Activated naive CD8-positive, alpha-beta T cell treated with anti-CD3 and anti-CD28 coated beads for 36 hours (primary cell): ENCODE data around the gene HTRA2. TPM values are rescaled to one million over a fixed set of nuclear protein-coding genes. Genes with fewer than 3 reads are reported as not detected.

ENCODE experiments used
- DNase-seq: peaks from one replicate; pipeline ENCODE4 v3.0.0; 2021
- H3K27ac Mint-ChIP-seq: one replicate; pipeline ENCODE4 v1.8.0; 2022; ENCODE audit warnings: mild to moderate bottlenecking, moderate library complexity, mixed read lengths
- H3K27me3 Mint-ChIP-seq: one replicate; pipeline ENCODE4 v1.8.0; 2022; ENCODE audit warnings: mild to moderate bottlenecking, mixed read lengths
- H3K36me3 Mint-ChIP-seq: one replicate; pipeline ENCODE4 v1.8.0; 2021; ENCODE audit warnings: mild to moderate bottlenecking, mixed read lengths
- H3K4me1 Mint-ChIP-seq: one replicate; pipeline ENCODE4 v1.8.0; 2021; ENCODE audit warnings: mixed read lengths
- H3K4me3 Mint-ChIP-seq: one replicate; pipeline ENCODE4 v1.8.0; 2022; ENCODE audit warnings: mild to moderate bottlenecking, moderate library complexity, mixed read lengths
- H3K9me3 Mint-ChIP-seq: one replicate; pipeline ENCODE4 v1.8.0; 2022; ENCODE audit warnings: mixed read lengths
- total RNA-seq, 2 experiments: library from RNA; stranded (reverse); gene quantifications; one replicate each; pipeline ENCODE4 v1.2.3, GENCODE V29; 2021

The HTRA2 gene
- total RNA-seq, 2 experiments from 2014 or later = 56.8 to 59.3 TPM

DNA sequence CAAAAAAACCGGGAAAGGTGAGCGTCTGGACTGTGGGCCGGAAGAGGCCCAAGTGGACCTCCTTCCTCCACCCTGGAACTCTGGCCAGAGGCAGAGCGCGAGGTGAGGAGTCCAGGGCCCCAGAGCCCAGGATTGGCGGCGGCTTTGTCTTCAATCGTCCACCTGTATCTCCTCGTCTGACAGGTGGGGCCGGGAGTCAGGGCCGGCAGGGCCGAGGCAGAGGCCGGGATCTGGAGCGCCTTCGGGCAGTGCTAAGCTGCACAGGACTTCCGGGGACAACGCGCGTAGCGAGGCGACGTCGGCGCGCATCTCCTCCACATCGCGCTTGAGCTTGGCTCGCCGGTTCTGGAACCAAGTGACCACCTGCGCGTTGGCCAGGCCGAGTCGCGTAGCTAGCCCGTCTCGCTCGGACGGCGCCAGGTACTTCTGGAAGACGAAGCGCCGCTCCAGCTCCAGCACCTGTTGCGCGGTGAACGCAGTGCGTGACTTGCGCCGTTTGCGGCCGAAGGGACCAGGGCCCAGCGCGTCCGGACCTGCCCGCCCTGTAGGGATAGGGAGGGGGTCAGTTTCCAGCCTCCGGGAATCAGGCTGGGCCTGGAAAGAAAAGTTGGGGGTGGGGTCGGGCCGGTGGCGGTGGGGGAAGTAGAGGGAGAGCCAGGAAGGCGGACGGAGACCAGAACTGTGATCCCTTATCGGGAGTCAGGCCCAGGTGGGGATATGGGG is 31.8 kb upstream of the HTRA2 start:
- peaks cover 10% of the 10 kb centered on the region for H3K36me3 Mint-ChIP-seq
- peak overlapping the region; percentile 73 for H3K4me3 Mint-ChIP-seq
- peaks cover 28% of the 10 kb centered on the region for H3K4me1 Mint-ChIP-seq
- peaks cover 56% of the 10 kb centered on the region for H3K27me3 Mint-ChIP-seq
- DNase-seq = no peak
- H3K27ac Mint-ChIP-seq = no peak overlapping the region
- no peaks in the 10 kb centered on the region for H3K9me3 Mint-ChIP-seq

DNA sequence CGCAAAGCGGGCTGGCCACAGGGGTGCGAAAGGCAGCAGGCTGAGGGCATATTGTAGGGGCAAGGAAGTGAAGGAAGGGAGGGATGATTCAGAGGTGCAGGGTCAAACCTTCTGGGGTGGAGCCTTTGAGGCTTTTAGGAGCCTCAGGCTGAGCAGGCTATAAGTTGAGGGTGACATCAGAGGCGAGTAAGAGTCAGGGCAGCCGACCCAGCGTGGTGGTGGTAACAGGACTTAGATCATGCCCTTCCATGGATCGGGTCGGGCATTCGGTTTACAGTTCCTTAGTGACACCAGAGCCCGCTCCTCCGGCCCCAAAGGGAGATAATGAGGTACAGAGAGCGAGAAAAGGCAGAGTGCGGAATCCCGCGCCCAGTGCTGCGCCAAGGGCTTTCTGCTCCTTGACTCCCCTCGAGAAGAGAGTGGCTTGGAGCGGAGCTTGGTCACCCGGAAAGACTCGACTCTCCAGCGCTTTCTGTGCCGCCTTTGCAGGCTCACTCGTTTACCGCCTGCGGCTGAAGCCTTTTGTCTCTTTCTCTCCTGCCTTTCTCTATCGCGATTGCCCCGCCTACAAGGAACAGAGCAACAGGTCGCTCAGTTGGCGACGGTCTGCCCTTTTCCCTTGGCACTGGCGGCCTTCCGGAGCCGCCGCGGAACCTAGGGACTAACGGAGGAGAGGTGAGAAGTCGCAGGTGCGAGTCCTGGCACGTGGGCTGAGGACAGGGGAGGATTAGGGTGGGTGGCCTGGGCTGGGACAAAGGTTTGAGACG is 31.1 kb upstream of the HTRA2 start:
- H3K4me3 Mint-ChIP-seq = peak overlapping the region; percentile 73
- no peaks in the 10 kb centered on the region for H3K9me3 Mint-ChIP-seq
- H3K36me3 Mint-ChIP-seq = peaks cover 7% of the 10 kb centered on the region
- peaks cover 32% of the 10 kb centered on the region for H3K4me1 Mint-ChIP-seq
- peak overlapping the region; percentile 65 for H3K27ac Mint-ChIP-seq
- peaks cover 63% of the 10 kb centered on the region for H3K27me3 Mint-ChIP-seq
- DNase-seq = no peak

DNA sequence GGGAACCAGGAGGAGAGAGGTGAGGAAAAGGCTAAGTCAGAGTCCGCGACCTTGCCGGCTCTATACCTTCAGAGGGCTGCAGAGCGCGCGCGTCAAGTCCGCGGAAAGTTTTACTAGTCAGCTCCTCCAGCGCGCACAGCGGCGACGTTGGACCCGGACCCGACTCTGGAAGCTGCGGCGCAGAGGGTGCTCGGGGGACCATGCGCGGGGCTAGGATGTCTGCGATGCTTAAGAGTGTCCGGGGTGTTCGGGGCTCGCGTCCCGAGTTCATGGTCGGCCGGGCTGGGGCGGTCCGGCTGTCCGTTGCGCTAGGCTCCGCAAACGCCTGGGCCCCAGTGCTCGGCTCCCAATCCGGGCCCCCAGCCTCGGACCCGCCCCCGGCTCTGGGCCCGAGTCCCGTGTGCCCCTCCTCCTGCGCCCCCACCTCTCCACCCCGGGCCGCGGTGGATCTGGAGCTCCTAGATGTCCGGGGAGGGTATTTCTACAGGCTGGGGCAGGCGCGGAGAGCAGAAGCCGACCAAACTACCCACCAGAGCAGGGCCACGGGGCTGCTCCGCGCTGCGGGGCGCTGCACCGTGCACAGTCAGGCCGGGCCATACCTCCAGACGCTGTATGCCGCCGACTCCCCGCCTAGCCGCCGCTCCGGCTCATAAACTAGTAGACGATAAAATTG is 30.3 kb upstream of the HTRA2 start, which contains the start of gene LBX2:
LBX2 (minus strand) TSS at position 337 of the 673 bp plus-strand sequence; CDS start at position 271, 66 bp downstream.
- Mint-ChIP-seq H3K4me3 (peak within 1 kb of the TSS; percentile 73), H3K4me1 (peaks cover 32% of the 10 kb centered on the region), H3K27me3 (peaks cover 70% of the 10 kb centered on the region), H3K27ac (peak within 1 kb of the TSS; percentile 65), H3K9me3 (no peaks in the 10 kb centered on the region), H3K36me3 (peaks cover 5% of the 10 kb centered on the region)
- peak; percentile 51 for DNase-seq

DNA sequence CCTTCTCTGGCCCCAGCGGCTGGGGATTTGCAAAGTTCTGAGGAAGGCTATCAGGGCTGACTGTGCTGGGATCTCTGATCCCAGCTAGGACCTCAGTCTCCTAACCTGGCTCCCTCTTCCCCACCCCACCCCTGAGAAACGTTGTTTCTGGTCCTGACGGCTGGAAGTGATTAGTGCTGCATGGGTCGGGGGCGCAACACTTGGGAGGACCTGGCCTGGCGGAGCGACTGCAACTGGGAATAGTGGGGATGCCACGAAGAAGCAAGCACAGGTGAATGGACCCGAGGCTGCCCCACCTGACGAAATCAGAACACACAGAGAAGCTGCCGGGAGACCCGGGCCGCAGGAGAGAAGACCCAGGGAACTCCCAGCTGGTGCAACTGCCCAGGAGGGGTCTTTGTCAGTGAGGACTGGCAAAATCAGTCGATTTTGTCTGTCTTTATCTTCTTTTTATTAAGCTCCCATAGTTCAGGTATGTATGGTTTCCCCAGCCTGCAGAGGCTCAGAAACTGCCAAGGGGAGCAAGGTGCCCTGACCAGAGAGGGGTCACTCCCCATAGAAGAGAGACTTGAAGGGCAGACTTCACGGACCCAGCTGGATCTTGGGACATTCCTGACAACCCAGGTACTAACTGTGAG is 29.7 kb upstream of the HTRA2 start:
- peak overlapping the region; percentile 25 for H3K4me3 Mint-ChIP-seq
- DNase-seq = no peak
- H3K27ac Mint-ChIP-seq = no peak overlapping the region
- H3K36me3 Mint-ChIP-seq = peaks cover 11% of the 10 kb centered on the region
- H3K4me1 Mint-ChIP-seq = peaks cover 32% of the 10 kb centered on the region
- H3K27me3 Mint-ChIP-seq = peaks cover 77% of the 10 kb centered on the region
- no peaks in the 10 kb centered on the region for H3K9me3 Mint-ChIP-seq

DNA sequence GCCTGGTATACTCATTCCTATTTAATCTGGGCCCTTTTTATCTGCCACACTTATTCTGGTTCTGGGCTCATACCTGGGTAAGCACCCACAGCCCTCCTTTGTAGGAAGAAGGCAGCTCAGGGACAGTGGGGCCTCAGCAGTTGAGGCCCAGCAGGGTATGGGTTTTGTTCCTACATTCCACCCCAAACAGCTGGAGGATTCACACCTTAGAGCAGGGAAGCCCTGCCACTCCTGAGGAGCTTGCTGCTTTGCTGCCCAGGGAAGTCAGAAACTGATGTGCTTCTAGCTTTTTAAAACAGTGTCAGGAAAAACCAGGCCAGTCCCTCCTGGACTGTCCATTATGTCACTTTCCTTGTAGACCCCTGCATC is 29.2 kb upstream of the HTRA2 start:
- Mint-ChIP-seq H3K27ac (no peak overlapping the region), H3K36me3 (peaks cover 16% of the 10 kb centered on the region), H3K4me3 (no peak overlapping the region), H3K9me3 (no peaks in the 10 kb centered on the region), H3K4me1 (peaks cover 33% of the 10 kb centered on the region), H3K27me3 (peaks cover 80% of the 10 kb centered on the region)
- no peak for DNase-seq

DNA sequence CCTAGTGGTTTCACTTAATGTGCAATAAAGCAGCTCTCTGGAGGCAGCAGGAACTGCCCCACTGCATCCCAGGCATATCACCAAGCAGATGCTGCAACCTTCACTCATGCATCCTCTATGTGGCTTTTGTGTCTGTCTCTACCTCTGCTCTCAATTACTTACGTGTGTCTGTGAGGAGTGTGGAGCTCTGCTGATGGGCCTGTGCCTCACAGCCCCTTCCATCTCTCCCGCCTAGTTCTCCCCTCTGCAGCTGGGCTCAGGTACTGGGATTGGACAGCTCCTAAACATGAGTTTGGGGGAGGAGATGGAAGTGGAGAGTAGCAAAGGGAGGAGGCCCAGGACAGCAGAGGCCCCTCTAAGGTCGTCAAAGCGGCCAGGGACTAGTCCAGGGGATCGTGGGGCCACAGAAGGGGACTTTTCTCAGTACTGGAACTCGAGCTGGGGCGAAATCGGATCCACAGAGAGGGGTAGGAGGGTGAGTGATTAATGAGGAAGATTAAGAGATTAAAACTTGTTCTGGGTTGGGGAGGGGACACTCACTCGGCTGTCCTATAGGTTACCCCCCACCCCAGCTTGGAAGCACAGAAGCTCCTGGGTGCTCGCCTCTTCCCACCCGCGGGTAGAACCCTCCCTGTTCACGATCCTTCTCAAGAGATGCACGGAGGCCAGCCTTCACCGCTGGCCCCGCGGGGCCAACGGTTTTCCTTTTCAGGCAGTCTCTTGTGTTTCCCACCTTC is 28.2 kb upstream of the HTRA2 start:
- DNase-seq = no peak
- Mint-ChIP-seq H3K9me3 (no peaks in the 10 kb centered on the region), H3K27me3 (peaks cover 81% of the 10 kb centered on the region), H3K4me1 (peaks cover 37% of the 10 kb centered on the region), H3K27ac (no peak overlapping the region), H3K36me3 (peaks cover 21% of the 10 kb centered on the region), H3K4me3 (no peak overlapping the region)

DNA sequence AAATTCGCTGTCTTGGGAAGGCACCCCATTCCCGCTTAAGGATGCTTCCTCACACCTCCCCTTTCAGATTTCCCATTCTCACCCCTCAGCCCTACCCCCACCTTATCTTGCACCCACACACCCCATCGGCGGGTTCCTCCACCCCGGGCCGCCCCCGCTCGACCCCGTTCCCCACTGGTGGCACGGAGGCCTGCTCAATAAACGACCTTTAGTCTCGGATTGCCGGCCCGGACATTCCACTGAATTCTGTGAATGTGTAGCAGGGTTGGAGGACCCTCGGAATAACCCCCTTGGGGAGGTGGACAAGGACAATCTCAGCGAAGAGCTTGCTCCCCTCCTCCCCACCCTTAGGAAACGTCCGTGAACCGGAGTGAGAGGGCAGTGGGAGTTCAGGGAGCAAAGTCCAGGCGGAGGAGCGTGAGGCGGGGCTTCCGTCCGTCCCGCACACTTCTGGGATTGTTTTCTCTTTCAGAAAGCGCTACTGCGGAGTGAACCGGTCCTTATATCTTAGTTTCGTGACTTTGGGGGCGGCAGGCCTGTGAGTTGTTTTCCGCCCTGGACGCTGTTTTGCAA is 27.5 kb upstream of the HTRA2 start:
- peak overlapping the region; percentile 30 for H3K27ac Mint-ChIP-seq
- H3K36me3 Mint-ChIP-seq = peaks cover 26% of the 10 kb centered on the region
- peaks cover 87% of the 10 kb centered on the region for H3K27me3 Mint-ChIP-seq
- no peak for DNase-seq
- peak overlapping the region; percentile 66 for H3K4me3 Mint-ChIP-seq
- no peaks in the 10 kb centered on the region for H3K9me3 Mint-ChIP-seq
- peaks cover 43% of the 10 kb centered on the region for H3K4me1 Mint-ChIP-seq

DNA sequence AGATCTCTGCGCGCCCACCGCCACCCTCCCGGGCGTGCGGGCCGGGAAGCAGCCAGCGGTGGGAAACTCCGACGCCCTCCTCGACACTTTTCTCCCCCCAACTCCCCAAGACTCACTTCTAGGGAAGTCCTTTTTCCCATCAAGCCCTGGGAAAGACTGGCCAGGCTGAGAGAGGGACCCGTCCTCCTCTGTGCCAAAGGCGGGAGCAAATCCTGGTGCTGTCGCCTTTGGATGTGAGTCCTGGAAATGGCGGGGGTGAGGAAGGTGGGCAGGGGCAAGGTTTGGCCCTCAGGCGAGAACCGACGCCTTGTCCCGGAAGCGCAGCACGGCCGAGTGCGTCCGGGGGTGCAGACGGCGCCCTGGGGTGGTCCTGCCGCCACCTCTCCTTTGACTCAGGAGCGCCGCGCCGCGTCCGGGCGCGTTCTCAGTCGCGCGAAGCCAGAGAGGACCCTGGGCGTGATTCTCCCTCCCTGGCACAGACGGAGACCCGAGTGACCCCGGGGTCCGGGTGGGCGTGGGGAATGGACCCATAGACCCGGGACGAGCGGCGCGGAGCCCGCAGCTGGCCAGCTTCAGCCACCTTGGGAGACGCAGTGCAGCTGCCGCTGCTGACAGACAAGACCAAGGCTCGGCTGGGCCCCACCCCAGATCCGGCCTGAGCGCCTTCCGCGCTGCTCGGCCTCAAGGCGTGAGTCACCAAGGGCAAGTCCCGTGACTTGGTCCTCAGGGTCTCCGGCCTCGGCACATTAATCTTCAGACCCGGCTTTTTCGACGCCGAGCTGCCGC is 26.8 kb upstream of the HTRA2 start:
- peaks cover 41% of the 10 kb centered on the region for H3K4me1 Mint-ChIP-seq
- H3K27ac Mint-ChIP-seq = peak overlapping the region; percentile 30
- peak overlapping the region; percentile 66 for H3K4me3 Mint-ChIP-seq
- DNase-seq = peak; percentile 65
- H3K36me3 Mint-ChIP-seq = peaks cover 26% of the 10 kb centered on the region
- H3K27me3 Mint-ChIP-seq = peaks cover 81% of the 10 kb centered on the region
- H3K9me3 Mint-ChIP-seq = no peaks in the 10 kb centered on the region

DNA sequence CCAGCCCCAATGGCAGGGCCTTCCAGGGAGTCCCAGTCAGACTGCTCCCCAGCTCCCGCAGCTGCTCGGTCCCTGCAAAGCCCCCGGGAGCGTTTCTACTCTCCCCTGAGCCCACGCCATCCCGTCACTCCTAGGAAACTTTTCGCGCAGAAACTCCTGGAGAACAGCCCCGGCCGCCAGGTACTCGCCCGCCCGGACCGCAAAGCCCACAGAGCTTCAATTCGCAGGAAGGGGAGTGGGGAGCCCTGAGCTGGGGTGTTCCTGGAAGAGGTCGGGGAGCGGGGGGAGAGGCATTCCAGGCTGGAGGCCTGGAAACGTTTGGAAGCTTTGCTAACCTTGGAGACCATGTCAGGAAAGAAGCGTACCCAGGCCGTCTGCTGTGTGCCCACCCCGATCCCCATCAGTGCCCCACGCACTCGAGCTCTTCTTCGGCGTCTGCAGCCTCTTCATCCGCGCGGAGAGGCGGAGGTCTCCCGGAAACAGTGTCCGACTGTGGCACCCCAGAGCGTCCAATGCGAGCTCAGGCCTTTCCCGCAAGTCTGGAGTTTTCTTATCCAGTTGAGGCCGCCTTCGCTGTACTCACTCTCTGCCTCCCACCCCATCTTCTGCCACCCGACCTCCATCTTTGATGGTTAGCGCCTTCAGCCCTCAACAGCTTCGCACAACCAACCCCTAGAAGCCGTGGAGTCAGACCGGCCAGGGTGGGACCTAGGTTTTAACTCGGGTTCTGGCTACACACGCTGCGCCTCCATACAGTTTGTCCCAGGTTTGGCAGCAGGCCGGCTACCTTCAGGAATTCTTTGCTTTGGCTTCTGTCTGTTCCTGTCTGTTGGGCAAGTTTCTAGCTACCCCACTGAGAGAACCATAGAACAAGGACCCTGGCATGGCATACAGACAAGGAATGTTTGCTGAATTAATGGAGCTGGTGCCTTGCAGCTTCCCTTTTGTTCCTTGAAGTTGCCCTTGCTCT is 25.9 kb upstream of the HTRA2 start:
- Mint-ChIP-seq H3K36me3 (peaks cover 26% of the 10 kb centered on the region), H3K9me3 (no peaks in the 10 kb centered on the region), H3K4me1 (peaks cover 39% of the 10 kb centered on the region), H3K27ac (no peak overlapping the region), H3K4me3 (peak overlapping the region; percentile 66), H3K27me3 (peaks cover 72% of the 10 kb centered on the region)
- no peak for DNase-seq

DNA sequence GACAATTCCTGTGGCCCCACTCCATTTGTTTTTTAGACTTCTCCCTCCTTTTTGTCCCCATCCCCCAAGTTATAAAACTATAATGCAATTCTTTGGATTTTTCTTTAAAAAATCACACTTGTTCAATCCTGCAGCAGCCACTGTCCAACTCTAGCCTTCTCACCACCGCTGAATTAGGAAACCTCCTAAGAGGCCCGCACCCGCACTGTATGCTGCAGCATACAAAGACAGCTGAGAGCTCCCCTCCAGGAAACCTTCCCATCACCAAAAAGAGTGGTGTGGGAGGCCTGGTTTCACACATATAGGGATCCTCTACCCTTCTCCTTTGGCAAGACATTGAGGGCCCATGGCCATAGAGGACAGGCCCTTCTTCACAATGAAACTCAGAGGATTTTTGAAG is 25.1 kb upstream of the HTRA2 start:
- Mint-ChIP-seq H3K27ac (no peak overlapping the region), H3K4me3 (no peak overlapping the region), H3K4me1 (peaks cover 35% of the 10 kb centered on the region), H3K9me3 (no peaks in the 10 kb centered on the region), H3K36me3 (peaks cover 26% of the 10 kb centered on the region), H3K27me3 (peaks cover 67% of the 10 kb centered on the region)
- DNase-seq = no peak

DNA sequence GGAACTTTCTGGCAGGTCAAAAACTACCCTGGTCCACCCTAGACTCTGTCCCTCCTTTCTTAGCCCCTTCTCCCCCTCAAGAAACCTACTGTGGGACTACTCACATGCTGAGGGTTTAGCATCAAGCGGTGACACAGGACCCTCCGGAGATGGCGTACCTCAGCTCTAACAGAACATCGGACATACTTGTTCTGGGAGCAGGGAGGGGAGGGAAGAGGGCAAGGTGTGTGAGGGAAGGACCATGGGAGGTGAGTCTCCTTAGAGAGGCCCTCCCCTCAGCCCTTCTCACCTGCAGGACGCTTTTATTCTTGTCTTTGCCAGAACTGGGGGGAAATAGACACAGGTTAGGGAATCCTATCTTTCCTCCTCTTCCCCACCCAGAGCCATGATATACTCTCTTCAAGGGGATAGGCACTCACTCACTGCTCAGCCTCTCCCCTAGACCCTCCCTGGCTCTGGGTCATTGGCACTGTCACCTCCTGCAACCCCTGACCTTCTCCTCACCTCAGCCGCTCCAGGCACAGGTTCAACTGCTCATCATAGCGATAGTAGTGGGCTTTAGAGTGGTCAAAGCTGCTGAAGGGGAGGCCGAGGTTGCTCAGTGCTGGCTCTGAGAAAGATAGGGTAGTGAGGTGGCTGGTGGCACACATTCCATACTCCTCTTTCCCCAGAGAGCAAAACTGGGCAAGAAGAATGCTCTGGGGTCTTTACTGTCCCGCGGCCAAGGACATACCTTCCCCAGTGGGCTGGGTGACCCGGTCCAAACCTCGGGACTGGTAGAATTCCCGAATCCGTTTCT is 24.1 kb upstream of the HTRA2 start:
- Mint-ChIP-seq H3K4me3 (peak overlapping the region; percentile 3), H3K36me3 (peaks cover 26% of the 10 kb centered on the region), H3K27ac (no peak overlapping the region), H3K4me1 (peaks cover 35% of the 10 kb centered on the region), H3K27me3 (peaks cover 61% of the 10 kb centered on the region), H3K9me3 (no peaks in the 10 kb centered on the region)
- no peak for DNase-seq
